SK-N-SH treated with all-trans-retinoic acid at 6 μM for 48 hours (cell line): Measurements from ENCODE around the gene PRR33.

ENCODE experiments used
- ARNTL ChIP-seq: fragments of 450-650 bp; formaldehyde crosslinking; IDR thresholded peaks from 2 replicates; pipeline ENCODE4 v1.5.0; 2020; ENCODE audit warnings: low read depth, mild to moderate bottlenecking, moderate library complexity, borderline replicate concordance
- CSRNP3 ChIP-seq: fragments of 250-450 bp; sonication (Bioruptor Pico); IDR thresholded peaks from 2 replicates; pipeline ENCODE4 v1.5.1; 2021; ENCODE audit warnings: mild to moderate bottlenecking, moderate library complexity
- TF ChIP-seq, protein P1 (sequence below): fragments of 250-450 bp; sonication (Bioruptor Pico); IDR thresholded peaks from 2 replicates; pipeline ENCODE4 v1.8.0; 2020; ENCODE audit warnings: mild to moderate bottlenecking, moderate library complexity, borderline replicate concordance
- TF ChIP-seq, protein P2 (sequence below): fragments of 250-450 bp; sonication (Bioruptor Pico); IDR thresholded peaks from 2 replicates; pipeline ENCODE4 v1.5.0; 2020; ENCODE audit warnings: mild to moderate bottlenecking, moderate library complexity

- TF ChIP-seq, protein P1, sequence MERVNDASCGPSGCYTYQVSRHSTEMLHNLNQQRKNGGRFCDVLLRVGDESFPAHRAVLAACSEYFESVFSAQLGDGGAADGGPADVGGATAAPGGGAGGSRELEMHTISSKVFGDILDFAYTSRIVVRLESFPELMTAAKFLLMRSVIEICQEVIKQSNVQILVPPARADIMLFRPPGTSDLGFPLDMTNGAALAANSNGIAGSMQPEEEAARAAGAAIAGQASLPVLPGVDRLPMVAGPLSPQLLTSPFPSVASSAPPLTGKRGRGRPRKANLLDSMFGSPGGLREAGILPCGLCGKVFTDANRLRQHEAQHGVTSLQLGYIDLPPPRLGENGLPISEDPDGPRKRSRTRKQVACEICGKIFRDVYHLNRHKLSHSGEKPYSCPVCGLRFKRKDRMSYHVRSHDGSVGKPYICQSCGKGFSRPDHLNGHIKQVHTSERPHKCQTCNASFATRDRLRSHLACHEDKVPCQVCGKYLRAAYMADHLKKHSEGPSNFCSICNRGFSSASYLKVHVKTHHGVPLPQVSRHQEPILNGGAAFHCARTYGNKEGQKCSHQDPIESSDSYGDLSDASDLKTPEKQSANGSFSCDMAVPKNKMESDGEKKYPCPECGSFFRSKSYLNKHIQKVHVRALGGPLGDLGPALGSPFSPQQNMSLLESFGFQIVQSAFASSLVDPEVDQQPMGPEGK, result no peak
- TF ChIP-seq ARNTL (CRISPR knock-in tag) (no peak), CSRNP3 (CRISPR knock-in tag) (no peak)
- TF ChIP-seq, protein P2, sequence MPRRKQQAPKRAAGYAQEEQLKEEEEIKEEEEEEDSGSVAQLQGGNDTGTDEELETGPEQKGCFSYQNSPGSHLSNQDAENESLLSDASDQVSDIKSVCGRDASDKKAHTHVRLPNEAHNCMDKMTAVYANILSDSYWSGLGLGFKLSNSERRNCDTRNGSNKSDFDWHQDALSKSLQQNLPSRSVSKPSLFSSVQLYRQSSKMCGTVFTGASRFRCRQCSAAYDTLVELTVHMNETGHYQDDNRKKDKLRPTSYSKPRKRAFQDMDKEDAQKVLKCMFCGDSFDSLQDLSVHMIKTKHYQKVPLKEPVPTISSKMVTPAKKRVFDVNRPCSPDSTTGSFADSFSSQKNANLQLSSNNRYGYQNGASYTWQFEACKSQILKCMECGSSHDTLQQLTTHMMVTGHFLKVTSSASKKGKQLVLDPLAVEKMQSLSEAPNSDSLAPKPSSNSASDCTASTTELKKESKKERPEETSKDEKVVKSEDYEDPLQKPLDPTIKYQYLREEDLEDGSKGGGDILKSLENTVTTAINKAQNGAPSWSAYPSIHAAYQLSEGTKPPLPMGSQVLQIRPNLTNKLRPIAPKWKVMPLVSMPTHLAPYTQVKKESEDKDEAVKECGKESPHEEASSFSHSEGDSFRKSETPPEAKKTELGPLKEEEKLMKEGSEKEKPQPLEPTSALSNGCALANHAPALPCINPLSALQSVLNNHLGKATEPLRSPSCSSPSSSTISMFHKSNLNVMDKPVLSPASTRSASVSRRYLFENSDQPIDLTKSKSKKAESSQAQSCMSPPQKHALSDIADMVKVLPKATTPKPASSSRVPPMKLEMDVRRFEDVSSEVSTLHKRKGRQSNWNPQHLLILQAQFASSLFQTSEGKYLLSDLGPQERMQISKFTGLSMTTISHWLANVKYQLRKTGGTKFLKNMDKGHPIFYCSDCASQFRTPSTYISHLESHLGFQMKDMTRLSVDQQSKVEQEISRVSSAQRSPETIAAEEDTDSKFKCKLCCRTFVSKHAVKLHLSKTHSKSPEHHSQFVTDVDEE (CRISPR knock-in tag), result no peak
These were observed 42.9 kb upstream of the PRR33 start for GRCh38 chr11:1934335-1935155.
